ENCODE measurements around the gene CNNM4.

The CNNM4 gene

GRCh38 chr2:96760036-96760985 is at the start of gene CNNM4:
TSS of gene CNNM4 (plus strand) at chr2:96760902. CDS start at chr2:96761000, 98 bp downstream.
- Histone ChIP-seq H3K36me3 (ENCODE audit: insufficient read depth, low read length) (no peaks in the 10 kb centered on the region), H3K9ac (ENCODE audit: low read depth, low read length) (peak within 1 kb of the TSS; percentile 54), H3K4me1 (ENCODE audit: insufficient read depth, low read length) (peaks cover 14% of the 10 kb centered on the region), H3K9me3 (ENCODE audit: control insufficient read depth, insufficient read depth, low read length) (no peaks in the 10 kb centered on the region)

GRCh38 chr2:96710985-96711384 is 49.7 kb upstream of the CNNM4 start:
- Histone ChIP-seq H3K4me1 (ENCODE audit: insufficient read depth, low read length) (no peaks in the 10 kb centered on the region), H3K9ac (ENCODE audit: low read depth, low read length) (no peak overlapping the region), H3K9me3 (ENCODE audit: control insufficient read depth, insufficient read depth, low read length) (no peaks in the 10 kb centered on the region), H3K36me3 (ENCODE audit: insufficient read depth, low read length) (peaks cover 34% of the 10 kb centered on the region)

GRCh38 chr2:96715658-96716057 is 45.0 kb upstream of the CNNM4 start:
- peaks cover 15% of the 10 kb centered on the region for H3K36me3 ChIP-seq (ENCODE audit: insufficient read depth, low read length)
- peaks cover 2% of the 10 kb centered on the region; the same call in 1 of the 2 replicates for H3K9me3 ChIP-seq (ENCODE audit: control insufficient read depth, insufficient read depth, low read length)
- H3K4me1 ChIP-seq (ENCODE audit: insufficient read depth, low read length), result no peaks in the 10 kb centered on the region
- no peak overlapping the region for H3K9ac ChIP-seq (ENCODE audit: low read depth, low read length)

GRCh38 chr2:96716388-96716787 is 44.3 kb upstream of the CNNM4 start:
- peaks cover 9% of the 10 kb centered on the region for H3K36me3 ChIP-seq (ENCODE audit: insufficient read depth, low read length)
- H3K4me1 ChIP-seq (ENCODE audit: insufficient read depth, low read length), result no peaks in the 10 kb centered on the region
- H3K9ac ChIP-seq (ENCODE audit: low read depth, low read length), result no peak overlapping the region
- H3K9me3 ChIP-seq (ENCODE audit: control insufficient read depth, insufficient read depth, low read length), result peaks cover 2% of the 10 kb centered on the region; the same call in 1 of the 2 replicates

- H3K9ac ChIP-seq (ENCODE audit: low read depth, low read length), result no peak overlapping the region
- H3K36me3 ChIP-seq (ENCODE audit: insufficient read depth, low read length), result peaks cover 9% of the 10 kb centered on the region
- no peaks in the 10 kb centered on the region for H3K9me3 ChIP-seq (ENCODE audit: control insufficient read depth, insufficient read depth, low read length)
- H3K4me1 ChIP-seq (ENCODE audit: insufficient read depth, low read length), result no peaks in the 10 kb centered on the region
Measured at GRCh38 chr2:96726131-96726530, 34.6 kb upstream of the CNNM4 start.

- H3K36me3 ChIP-seq (ENCODE audit: insufficient read depth, low read length), result peaks cover 9% of the 10 kb centered on the region
- no peaks in the 10 kb centered on the region for H3K4me1 ChIP-seq (ENCODE audit: insufficient read depth, low read length)
- H3K9ac ChIP-seq (ENCODE audit: low read depth, low read length), result no peak overlapping the region
- no peaks in the 10 kb centered on the region for H3K9me3 ChIP-seq (ENCODE audit: control insufficient read depth, insufficient read depth, low read length)
Measured at GRCh38 chr2:96727431-96727830, 33.3 kb upstream of the CNNM4 start.

- H3K36me3 ChIP-seq (ENCODE audit: insufficient read depth, low read length), result peaks cover 19% of the 10 kb centered on the region
- no peaks in the 10 kb centered on the region for H3K9me3 ChIP-seq (ENCODE audit: control insufficient read depth, insufficient read depth, low read length)
- no peaks in the 10 kb centered on the region for H3K4me1 ChIP-seq (ENCODE audit: insufficient read depth, low read length)
- no peak overlapping the region for H3K9ac ChIP-seq (ENCODE audit: low read depth, low read length)
Measured at GRCh38 chr2:96729748-96730147, 31.0 kb upstream of the CNNM4 start.

GRCh38 chr2:96730212-96730611 is 30.5 kb upstream of the CNNM4 start:
- Histone ChIP-seq H3K36me3 (ENCODE audit: insufficient read depth, low read length) (peaks cover 19% of the 10 kb centered on the region), H3K4me1 (ENCODE audit: insufficient read depth, low read length) (no peaks in the 10 kb centered on the region), H3K9ac (ENCODE audit: low read depth, low read length) (no peak overlapping the region), H3K9me3 (ENCODE audit: control insufficient read depth, insufficient read depth, low read length) (no peaks in the 10 kb centered on the region)

- H3K9ac ChIP-seq (ENCODE audit: low read depth, low read length), result no peak overlapping the region
- no peaks in the 10 kb centered on the region for H3K9me3 ChIP-seq (ENCODE audit: control insufficient read depth, insufficient read depth, low read length)
- peaks cover 17% of the 10 kb centered on the region for H3K36me3 ChIP-seq (ENCODE audit: insufficient read depth, low read length)
- H3K4me1 ChIP-seq (ENCODE audit: insufficient read depth, low read length), result no peaks in the 10 kb centered on the region
Measured at GRCh38 chr2:96733931-96734330, 26.8 kb upstream of the CNNM4 start.

GRCh38 chr2:96734880-96735583 is 25.7 kb upstream of the CNNM4 start:
- H3K9me3 ChIP-seq (ENCODE audit: control insufficient read depth, insufficient read depth, low read length), result no peaks in the 10 kb centered on the region
- H3K4me1 ChIP-seq (ENCODE audit: insufficient read depth, low read length), result no peaks in the 10 kb centered on the region
- peaks cover 17% of the 10 kb centered on the region for H3K36me3 ChIP-seq (ENCODE audit: insufficient read depth, low read length)
- no peak overlapping the region for H3K9ac ChIP-seq (ENCODE audit: low read depth, low read length)

GRCh38 chr2:96737251-96737650 is 23.5 kb upstream of the CNNM4 start:
- H3K4me1 ChIP-seq (ENCODE audit: insufficient read depth, low read length), result no peaks in the 10 kb centered on the region
- no peak overlapping the region for H3K9ac ChIP-seq (ENCODE audit: low read depth, low read length)
- no peaks in the 10 kb centered on the region for H3K9me3 ChIP-seq (ENCODE audit: control insufficient read depth, insufficient read depth, low read length)
- H3K36me3 ChIP-seq (ENCODE audit: insufficient read depth, low read length), result peaks cover 17% of the 10 kb centered on the region

- H3K36me3 ChIP-seq (ENCODE audit: insufficient read depth, low read length), result peaks cover 17% of the 10 kb centered on the region
Measured at GRCh38 chr2:96737831-96738230, 22.9 kb upstream of the CNNM4 start.

GRCh38 chr2:96739076-96739632 is 21.5 kb upstream of the CNNM4 start:
- peaks cover 6% of the 10 kb centered on the region for H3K36me3 ChIP-seq (ENCODE audit: insufficient read depth, low read length)
- H3K9ac ChIP-seq (ENCODE audit: low read depth, low read length), result peak overlapping the region; percentile 89
- no peaks in the 10 kb centered on the region for H3K9me3 ChIP-seq (ENCODE audit: control insufficient read depth, insufficient read depth, low read length)
- no peaks in the 10 kb centered on the region for H3K4me1 ChIP-seq (ENCODE audit: insufficient read depth, low read length)

More at GRCh38 chr2:96737831-96738230, 22.9 kb upstream of the CNNM4 start:
- no peak overlapping the region for H3K9ac ChIP-seq (ENCODE audit: low read depth, low read length)
- H3K4me1 ChIP-seq (ENCODE audit: insufficient read depth, low read length), result no peaks in the 10 kb centered on the region
- no peaks in the 10 kb centered on the region for H3K9me3 ChIP-seq (ENCODE audit: control insufficient read depth, insufficient read depth, low read length)

GRCh38 chr2:96739633-96740428 is 20.9 kb upstream of the CNNM4 start, which contains the start of gene LMAN2L:
TSS of gene LMAN2L (minus strand) at chr2:96740064. CDS start at chr2:96740040, 24 bp downstream.
- Histone ChIP-seq H3K9ac (ENCODE audit: low read depth, low read length) (peak within 1 kb of the TSS; percentile 89), H3K9me3 (ENCODE audit: control insufficient read depth, insufficient read depth, low read length) (no peaks in the 10 kb centered on the region), H3K36me3 (ENCODE audit: insufficient read depth, low read length) (peaks cover 6% of the 10 kb centered on the region), H3K4me1 (ENCODE audit: insufficient read depth, low read length) (no peaks in the 10 kb centered on the region)
